Posterior cingulate gyrus (tissue), 11 donors: Measurements from ENCODE around the gene DMAC2L.
"Not testable (repeated sequence)": the region's sequence is repeated elsewhere in the genome, so short reads cannot be mapped to it uniquely, and the experiment has no call there.

Experiments
- DNase-seq, 10 donors: peaks; one replicate each; pipeline versions ENCODE4 v3.0.0 to v3.0.0-alpha.2; 2020 to 2021; ENCODE audit warnings: mixed read lengths in 3 of 10
- intact Hi-C: fragments of 100-400 bp; cut with DNase I; formaldehyde crosslinking; loops from one replicate; pipeline ENCODE4 v1.15.1; 2023

The DMAC2L gene

GRCh38 chr14:50311972-50312733 is at the start of gene DMAC2L, which contains the start of gene L2HGDH:
Gene DMAC2L (plus strand): TSS chr14:50312324. CDS start chr14:50321488, 9,164 bp downstream.
Gene L2HGDH (minus strand): TSS chr14:50312229. CDS start chr14:50312150, 79 bp downstream.
- intact Hi-C loops, result loop anchor here (2.0 to 10.0 kb wide), 3 partner anchors 81 to 463 kb away; partner anchors contain the start of genes MAP4K5 and SOS2
- DNase-seq, result peak; percentile 88 to 99 (median 93)

GRCh38 chr14:50262865-50263264 is 49.3 kb upstream of the DMAC2L start:
- intact Hi-C loops, result no loop called here
- no peak for DNase-seq

- intact Hi-C loops, result no loop called here
- no peak for DNase-seq
Measured at GRCh38 chr14:50263321-50263720, 48.8 kb upstream of the DMAC2L start.

GRCh38 chr14:50265029-50265428 is 47.1 kb upstream of the DMAC2L start:
- DNase-seq, result no peak
- intact Hi-C loops, result no loop called here

- no peak for DNase-seq
- intact Hi-C loops, result no loop called here
Measured at GRCh38 chr14:50270932-50271331, 41.2 kb upstream of the DMAC2L start.

GRCh38 chr14:50272498-50272897 is 39.6 kb upstream of the DMAC2L start:
- no peak for DNase-seq
- intact Hi-C loops, result no loop called here

GRCh38 chr14:50285861-50286260 is 26.3 kb upstream of the DMAC2L start:
- intact Hi-C loops, result no loop called here
- DNase-seq, result no peak

GRCh38 chr14:50288146-50288545 is 24.0 kb upstream of the DMAC2L start:
- DNase-seq, result no peak
- intact Hi-C loops, result no loop called here

- DNase-seq, result no peak
- intact Hi-C loops, result no loop called here
Measured at GRCh38 chr14:50290306-50290705, 21.8 kb upstream of the DMAC2L start.

GRCh38 chr14:50299585-50299984 is 12.5 kb upstream of the DMAC2L start:
- intact Hi-C loops, result no loop called here
- DNase-seq, result no peak

GRCh38 chr14:50301914-50302313 is 10.2 kb upstream of the DMAC2L start:
- intact Hi-C loops, result no loop called here
- DNase-seq, result no peak

- peak in 3 of 10 donors; percentile 20 to 81 (median 23) for DNase-seq
- intact Hi-C loops, result no loop called here
Measured at GRCh38 chr14:50303744-50304471, 8.2 kb upstream of the DMAC2L start.

GRCh38 chr14:50308363-50308915 is 3.7 kb upstream of the DMAC2L start:
- DNase-seq, result no peak
- intact Hi-C loops, result no loop called here

GRCh38 chr14:50310445-50310844 is 1.7 kb upstream of the DMAC2L start:
- no peak for DNase-seq
- intact Hi-C loops, result loop anchor here (10.0 kb wide), 1 partner anchor 464 kb away; no protein-coding TSS in a partner anchor

- intact Hi-C loops, result loop anchor here (10.0 kb wide), 1 partner anchor 463 kb away; no protein-coding TSS in a partner anchor
- no peak for DNase-seq
Measured at GRCh38 chr14:50311337-50311971, 670 bp upstream of the DMAC2L start.

GRCh38 chr14:50312734-50313054 is 570 bp downstream of the DMAC2L start:
- DNase-seq, result no peak
- intact Hi-C loops, result loop anchor here (2.0 to 10.0 kb wide), 3 partner anchors 82 to 462 kb away; partner anchors contain the start of genes MAP4K5 and SOS2

- DNase-seq, result not testable (repeated sequence)
- intact Hi-C loops, result loop anchor here (10.0 kb wide), 1 partner anchor 461 kb away; no protein-coding TSS in a partner anchor
Measured at GRCh38 chr14:50314098-50314497, 2.0 kb downstream of the DMAC2L start.

- no peak for DNase-seq
- intact Hi-C loops, result loop anchor here (10.0 kb wide), 1 partner anchor 457 kb away; no protein-coding TSS in a partner anchor
Measured at GRCh38 chr14:50318031-50318626, 6.0 kb downstream of the DMAC2L start.

- intact Hi-C loops, result loop anchor here (10.0 kb wide), 1 partner anchor 456 kb away; no protein-coding TSS in a partner anchor
- no peak for DNase-seq
Measured at GRCh38 chr14:50319293-50319692, 7.2 kb downstream of the DMAC2L start.

GRCh38 chr14:50319721-50320120 is 7.6 kb downstream of the DMAC2L start:
- DNase-seq, result no peak
- intact Hi-C loops, result loop anchor here (10.0 kb wide), 1 partner anchor 455 kb away; no protein-coding TSS in a partner anchor
